NCI-H526 treated with DMSO at 0.1 percent for 48 hours (cell line): ENCODE data around the gene APP.

Source experiments
- DNase-seq: peaks from one replicate; lab custom pipeline; 2025; lab: John Stamatoyannopoulos, UW

APP gene

DNA sequence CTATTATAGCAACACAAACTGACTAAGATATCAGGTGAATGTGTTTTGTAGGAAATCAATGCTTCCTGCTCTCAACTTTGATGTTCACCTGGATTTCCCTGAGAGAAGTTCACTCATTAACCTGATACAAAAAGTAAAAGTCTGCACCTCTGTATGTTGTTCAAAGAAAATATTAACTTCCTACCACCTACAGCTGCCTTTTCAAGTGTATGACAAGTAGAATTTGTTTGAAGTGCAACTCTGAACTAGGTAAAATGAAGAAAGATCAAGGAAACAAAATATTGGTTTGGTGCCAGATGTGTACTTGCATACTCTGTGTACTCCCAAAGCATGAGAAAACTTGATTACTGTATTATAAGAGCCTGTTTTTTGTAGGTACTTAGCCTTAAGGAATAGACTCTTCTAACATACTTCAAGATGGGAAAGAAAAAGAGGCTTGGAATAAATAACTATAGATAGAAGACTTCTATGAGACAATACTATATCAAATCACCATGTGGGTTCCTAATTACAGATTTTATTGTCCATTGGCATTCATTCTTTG lies 193.4 kb downstream of the APP start:
- no peak for DNase-seq

DNA sequence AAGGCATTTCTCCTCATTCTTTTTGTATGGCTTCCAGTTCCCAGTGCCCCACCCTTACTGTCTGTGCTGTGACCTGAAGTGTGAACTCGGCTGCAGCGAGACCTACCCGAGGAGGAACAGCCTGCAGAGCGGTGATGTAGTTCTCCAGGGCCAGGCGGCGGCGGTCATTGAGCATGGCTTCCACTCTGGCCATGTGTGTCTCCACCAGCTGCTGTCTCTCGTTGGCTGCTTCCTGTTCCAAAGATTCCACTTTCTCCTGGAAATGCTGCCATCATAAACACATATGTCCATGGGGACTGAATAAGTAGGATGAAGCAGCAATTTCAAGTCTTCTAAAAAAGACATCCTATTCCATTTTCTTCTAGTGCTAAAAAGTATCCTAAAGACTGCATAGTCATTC lies 195.6 kb downstream of the APP start:
- no peak for DNase-seq

DNA sequence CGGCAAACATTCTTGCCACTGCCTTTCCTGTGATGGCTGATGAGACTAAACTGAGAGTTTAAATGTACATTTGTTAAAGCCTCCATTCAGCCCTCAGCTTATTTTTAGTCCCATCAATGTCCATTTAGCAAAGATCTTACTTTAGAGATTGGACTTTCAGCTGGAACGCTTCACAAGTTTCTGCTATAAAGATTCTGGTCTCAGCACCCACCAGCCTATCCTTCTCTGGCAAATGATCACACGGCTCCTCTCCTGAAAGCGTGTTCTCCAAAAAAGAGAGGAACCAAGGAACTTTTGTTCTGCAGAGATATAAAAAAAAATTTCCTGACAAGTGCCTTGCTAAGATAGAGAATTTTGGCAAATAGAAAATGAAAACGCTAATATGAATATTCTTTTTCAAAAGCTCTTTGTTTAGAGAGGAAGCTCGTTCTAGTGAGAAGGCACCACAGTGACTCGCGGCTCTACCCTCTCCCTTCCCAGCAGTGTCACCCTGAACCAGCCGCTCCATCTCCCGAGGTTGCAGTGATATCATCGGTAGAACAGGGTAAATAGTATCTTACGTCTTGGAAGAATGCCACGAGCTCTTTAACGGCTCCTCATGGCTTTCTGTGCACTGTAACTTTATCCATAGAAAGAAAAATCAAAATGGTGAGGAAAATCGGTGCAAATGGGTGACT lies 200.2 kb downstream of the APP start:
- no peak for DNase-seq

DNA sequence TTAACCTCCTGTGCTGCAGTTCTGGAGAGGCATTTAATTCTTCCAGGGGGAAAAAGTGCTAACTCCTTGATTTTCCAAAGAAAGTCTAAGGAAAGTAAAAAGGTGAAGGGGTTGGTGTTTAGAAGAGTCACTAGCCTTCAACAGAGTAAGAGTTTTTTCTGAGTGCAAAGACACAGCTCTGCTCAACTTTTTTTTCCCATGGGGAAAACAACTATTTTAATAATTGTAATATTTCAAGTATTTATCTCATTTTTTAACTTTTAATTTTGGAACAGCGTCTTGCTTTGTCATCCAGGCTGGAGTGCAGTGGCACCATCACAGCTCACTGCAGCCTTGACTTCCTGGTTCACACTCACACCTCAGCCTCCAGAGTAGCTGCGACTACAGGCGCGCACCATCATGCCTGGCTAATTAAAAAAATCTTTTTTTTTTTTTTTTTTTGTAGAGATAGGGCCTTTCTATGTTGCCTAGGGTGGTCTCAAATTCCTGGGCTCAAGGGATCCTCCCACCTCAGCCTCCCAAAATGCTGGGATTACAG lies 202.6 kb downstream of the APP start:
- no peak for DNase-seq

DNA sequence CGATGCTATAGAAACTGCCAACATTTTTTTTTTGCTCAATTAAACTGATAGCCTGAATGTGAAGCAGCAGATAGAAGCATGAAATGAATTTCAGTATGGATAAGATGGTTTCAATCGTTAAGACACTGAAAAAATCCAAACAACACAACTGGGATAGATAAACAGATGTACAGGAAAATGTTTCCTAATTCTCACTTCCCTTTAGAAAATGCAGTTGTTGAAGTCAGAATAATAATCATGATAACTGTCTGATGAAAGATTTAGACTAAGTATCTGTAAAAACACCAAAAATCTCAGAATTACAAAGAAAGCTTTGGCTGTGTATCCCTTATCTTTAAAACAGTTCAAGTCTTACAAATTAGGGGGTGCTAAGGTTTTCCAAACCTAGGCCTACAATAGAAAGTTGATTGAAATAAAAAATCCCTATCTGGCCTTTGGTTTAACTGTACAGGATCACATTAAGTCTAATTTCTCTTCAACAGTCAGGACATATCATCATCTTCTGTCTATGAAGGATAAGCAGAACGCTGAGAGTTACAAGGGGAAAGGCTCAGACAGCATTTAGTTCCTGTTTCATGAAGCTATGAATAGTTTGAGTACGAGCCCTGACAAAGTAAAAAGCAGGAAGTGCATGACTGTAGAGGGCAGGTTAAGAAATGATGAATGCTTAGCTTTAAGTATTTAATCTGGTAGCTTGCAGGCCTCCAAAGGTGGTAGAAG lies 203.2 kb downstream of the APP start:
- no peak for DNase-seq

DNA sequence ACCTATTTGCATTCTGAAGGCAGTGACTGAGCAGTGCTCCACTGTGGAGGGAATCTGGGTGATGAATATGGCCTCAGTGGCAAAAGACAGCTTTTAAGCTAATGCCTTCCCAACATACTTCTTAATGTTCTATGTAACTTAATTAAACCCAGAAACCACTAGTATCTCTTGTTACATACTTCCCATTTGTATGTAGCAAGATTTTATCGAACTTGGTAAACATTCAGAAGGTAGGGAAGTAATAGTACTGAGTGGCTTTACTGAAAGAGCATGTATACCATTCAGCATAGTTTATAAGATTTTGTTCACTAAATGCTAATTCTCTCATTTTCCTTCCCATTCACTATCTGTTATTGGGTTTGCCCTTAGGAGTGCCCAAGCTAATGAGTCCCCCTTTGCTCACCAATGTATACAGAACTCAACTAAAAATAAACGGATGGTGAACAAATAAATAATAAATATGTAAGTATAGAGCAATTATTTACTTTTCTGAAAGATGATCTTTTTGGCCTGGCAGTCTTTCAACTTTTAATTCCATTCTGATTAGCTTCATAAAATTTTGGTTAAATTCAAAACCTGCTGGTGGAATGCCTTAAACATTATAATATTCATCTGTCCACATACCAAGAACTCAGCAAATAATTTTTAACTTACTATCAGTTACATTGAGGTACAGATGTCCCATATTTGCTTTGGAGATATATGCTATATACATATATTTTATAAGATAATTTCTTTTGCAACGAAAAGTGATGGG lies 204.4 kb downstream of the APP start:
- no peak for DNase-seq

DNA sequence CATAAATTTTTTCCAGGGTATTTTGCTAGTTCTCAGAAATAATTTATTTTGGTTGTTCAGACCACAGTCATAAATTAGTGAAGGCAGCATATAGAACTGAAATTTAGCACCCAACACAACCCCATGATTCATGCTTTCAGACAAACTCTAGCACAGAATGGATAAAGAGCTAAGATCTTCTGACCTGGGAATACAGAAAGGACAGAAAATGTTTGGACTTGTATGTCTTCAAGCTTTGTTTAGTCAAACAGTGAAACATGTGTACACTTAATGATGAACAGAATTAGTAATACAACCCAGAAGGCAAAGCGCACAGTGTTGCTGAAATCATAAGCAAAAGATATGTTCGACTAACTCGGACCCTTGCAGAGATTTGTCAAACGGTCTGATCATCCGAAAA lies 205.6 kb downstream of the APP start:
- no peak for DNase-seq

DNA sequence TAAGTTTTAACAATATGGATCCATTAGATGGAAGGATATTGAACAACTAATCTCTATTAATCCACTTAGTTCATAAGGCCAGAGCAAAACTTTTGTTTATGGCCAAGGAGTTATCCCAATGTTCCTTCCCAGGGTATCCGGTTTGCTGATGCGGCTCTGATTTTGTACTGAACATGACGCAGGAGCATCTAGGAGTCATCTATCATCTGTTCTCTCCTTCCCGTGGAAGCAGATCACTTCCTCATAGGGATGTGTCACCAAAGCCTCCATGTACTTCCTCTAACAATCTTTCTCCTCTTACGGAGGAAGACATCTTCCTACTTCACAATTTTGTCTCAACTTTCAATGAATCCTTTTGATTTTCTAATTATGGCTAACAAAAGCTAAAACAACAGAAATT lies 206.6 kb downstream of the APP start:
- no peak for DNase-seq

DNA sequence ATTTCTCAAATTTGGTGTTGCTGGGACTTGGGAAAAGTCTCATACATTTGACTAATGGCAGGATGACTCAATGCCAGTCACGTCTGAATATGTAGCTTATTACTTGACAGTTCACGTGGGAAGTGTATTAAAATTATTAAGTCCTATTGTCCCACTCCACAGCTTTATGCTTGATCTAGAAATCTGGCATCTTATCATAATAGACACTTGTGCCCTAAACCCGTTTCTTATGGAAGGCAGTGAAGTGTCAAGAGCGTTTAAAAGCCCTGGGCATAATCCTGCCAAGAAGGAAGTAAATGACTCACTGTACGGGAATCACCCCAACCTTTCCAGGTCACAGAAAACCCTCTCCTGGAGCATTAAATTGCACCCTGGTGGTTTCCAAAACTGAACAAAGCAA lies 207.4 kb downstream of the APP start:
- no peak for DNase-seq

DNA sequence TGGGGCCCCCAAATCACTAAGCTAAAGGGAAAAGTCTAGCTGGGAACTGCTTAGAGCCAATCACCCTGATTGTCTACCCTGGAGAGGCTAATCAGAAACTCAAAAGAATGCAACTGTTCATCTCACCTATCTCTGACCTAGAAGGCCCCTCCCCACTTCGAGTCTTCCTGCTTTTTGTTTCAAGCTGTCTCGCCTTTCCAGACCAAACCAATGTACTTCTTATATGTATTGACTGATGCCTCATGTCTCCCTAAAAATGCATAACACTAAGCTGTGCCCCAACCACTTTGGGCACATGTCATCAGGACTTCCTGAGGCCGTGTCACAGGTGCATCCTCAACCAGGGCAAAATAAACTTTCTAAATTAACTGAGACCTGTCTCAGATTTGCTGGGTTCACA lies 209.5 kb downstream of the APP start:
- DNase-seq = no peak

DNA sequence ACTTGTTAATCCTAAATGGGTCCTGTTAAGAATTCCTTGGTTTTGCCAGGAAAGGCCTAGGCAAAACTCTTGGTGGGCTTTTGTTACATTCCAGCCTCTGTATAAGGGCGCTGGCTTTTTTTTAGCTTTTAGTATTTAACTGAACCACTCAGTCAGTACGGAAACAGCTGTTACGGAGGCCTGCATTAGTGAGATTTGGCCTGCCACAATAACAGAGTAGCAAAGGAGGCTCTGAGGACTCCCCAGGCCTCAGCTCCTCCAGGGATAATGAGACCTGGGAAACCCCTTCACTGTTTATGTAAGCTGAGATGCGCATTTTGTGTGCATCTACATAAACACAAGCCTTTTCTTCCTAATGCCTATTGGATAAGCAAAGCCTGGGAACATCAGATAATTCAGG lies 210.2 kb downstream of the APP start:
- no peak for DNase-seq

DNA sequence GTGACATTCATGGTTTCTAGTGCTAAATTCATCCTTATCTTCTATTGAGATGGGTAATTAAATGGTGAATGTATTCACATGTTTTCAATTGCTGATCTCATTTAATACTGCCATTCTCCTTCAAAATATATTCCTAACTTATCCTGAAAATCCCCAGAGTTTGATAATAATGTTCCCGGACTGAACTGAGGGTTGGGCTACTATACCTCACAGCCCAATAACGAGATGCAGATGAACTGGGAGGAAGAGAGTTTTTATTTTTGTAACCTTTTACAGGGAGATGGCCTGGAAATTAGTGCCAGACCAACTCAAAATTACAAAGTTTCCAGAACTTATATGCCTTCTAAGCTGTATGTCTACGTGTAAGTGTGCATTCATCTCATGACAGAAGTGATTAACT lies 210.8 kb downstream of the APP start:
- no peak for DNase-seq

DNA sequence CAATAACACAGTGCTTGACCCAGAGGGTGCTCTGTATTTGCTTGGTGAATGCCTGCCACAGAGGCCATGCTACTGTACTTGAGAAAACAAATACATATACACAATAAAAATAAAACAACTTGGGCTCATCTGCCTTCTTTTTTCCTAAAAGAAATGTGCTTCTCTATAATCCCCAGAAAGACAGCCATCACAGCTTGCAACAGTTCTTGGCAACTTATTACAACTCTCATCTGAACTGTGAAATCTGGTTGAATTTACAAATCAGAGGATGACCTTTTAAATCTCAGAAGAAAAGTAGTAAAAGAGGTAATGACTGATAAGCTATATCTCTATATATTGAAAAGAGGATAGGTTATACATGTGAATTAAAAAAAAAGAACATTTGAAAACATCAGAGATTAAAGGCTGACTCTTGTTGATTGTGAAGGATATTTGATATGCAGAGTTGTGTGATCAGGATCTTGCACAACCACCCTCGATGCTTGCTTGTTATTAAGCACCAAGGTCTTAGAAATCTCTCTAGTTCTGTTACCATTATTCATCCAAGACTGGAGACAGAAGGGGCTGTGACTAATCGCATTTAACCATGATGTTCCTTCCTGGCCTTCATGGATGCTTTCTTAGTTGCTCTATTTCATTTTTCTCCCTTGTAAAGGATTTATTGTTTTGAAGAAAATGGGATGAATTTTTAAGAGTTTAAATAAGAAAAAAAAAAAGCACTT lies 213.4 kb downstream of the APP start:
- no peak for DNase-seq

DNA sequence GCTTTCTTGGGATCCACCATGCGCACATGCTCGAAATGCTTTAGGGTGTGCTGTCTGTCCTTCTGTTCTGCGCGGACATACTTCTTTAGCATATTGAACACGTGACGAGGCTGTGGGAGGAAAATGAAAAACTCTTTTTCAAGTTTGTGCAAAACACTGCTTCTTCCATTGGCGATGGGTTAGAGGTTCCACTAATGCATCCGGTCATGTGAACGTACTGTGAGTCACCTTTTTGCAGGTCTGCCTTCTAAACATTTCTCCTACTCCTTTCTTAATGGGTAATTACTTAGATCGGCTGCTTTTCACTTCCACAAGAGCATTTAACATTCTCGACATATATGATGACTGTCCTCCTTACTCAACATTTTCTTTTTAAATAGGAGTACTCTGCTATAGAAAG lies 214.9 kb downstream of the APP start:
- no peak for DNase-seq

DNA sequence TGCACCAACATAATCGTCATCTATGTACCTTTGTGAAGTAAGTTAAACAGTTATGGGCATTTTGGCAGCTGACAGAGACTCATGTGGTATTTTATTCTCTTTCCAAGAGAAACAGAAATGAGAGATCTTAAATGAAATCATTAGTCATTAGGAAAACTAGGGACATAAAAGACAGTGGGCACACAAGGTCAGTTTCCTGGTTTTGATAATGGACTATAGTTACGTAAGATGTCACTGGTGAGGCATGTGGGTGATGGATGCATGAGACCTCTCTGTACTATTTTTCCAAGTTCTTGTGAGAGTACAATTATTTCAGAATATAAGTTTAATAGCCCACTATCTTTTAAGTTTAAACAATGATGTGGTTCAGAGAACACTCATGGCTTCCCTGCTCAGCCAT lies 216.9 kb downstream of the APP start:
- no peak for DNase-seq

DNA sequence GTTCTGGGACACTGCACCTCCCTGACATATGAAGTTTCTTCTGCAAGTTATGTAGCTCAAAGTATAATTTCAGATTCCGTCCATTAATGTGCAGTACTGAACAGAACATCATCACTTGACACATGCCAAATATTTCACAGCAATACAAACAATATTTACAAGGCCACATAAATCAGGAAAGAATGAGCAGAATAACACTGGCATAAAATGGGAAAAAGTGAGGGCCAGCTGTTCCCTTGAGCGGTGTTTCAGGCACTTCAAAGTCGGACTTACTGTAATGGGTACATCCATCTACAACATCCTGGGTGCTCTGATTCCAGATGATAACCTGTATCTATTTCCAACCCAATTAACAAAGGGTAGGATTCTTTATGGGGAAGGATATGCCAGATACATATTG lies 217.4 kb downstream of the APP start:
- no peak for DNase-seq

DNA sequence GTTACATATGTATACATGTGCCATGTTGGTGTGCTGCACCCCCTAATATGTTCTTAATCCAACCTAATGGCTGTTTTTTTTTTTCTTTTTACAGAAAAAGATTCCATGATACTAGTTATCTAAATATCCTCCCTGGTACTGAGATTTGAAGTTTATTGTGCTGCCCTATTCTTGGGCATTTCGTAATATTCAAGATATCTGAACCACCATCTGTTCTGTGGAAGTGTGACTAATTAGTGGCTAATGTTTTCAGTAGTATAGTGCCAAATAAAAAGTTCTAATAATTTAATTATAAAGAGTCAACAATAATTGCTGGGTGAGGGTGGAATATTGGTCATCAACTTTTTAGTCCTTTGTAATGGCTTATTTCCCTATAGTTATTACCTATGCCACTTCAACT lies 218.3 kb downstream of the APP start:
- DNase-seq = no peak

DNA sequence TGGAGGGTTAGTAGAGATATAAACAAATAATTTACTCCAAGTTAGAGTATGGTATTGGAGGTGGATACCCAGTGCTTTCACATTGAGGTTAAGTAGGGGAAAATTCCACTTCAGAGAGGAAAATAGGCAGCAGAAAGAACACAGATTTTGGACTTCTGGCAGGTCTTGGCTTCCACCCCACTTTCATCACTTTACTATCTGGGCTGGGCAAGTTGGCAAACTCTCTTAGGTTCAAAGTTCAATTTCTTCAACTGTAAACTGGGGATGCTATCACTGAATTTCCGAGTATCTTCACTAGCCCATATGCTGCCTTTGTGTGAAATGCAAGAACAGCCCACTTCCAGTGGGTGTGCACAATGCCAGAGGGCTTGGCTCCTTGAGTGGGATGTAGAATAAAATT lies 220.9 kb downstream of the APP start:
- no peak for DNase-seq

DNA sequence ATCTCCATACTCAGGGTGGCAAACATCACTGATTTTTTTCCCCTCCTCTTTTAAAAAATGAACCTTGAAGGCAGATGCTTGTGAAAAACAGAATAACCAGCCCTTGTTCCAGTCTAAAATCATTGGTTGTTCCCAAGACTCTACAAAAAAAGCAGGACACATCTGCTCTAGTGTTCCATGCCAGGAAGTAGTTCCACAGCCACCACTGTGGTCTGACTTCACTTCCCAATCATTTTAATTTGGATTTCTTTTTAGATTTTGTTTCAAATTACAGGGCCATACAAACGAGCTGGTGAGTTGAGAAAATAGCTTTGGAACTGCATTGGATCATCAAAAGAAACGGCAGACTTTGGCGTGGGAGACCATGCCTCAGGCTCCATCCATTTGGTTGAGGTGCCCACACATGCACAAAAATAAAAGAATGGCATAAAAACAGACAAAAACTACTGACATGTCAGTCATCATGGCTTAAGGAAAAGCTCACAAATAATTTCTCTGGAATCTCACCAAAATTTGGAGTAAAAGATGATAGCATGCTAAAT lies 225.8 kb downstream of the APP start:
- DNase-seq = no peak

DNA sequence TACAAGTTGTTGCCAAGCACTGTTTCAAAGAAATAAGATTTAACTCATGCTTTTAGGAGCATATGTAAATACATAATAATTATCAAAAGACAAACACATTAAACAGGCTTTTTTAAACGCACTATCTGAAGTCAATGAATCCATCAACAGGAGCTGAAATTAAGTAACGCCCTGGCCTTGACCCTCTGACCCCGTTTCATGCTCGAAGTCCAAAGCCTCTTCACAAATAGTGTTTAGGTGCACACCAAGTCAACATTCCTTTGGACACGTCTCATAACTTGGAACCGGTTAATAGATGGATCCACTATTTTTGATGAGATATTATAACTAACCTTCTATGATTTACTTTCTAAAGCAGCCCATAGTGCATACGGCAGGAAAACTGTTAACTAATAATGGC lies 226.5 kb downstream of the APP start:
- DNase-seq = no peak

DNA sequence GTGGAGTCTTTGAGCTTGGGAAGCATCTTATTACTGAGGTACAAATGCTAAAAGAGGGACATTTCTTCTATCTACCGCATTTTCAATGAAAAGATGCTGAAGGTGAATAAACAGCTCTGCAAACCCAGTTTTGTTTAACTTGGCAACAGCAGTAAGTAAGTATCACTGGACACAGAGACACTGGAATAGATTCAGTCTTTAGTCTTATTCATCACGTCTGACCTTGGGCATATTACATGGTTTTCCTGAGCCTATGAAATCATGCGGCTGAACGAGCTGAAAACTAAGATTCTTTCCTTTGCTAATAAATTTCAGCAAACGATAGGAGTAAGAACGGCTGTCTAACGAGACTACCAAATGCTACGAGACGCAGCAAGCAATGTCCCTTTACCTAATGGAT lies 228.4 kb downstream of the APP start:
- DNase-seq = no peak

DNA sequence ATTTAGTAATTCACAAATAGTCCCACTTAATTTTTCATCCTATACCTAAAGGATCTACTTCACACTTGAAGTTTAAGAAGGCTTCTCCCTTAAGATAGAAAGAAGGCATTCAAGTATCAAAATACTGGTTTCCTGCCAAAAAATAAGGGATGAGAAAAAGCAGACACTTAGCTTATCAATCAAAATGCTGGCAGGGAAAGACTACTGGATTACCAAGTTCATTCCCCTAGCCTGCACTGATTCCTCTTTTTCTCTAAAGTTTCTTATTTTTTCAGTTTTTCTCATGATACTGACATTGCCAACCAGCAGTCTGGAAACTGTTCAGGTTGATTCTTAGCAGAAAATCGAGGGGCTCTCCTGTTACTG lies 231.2 kb downstream of the APP start:
- DNase-seq = no peak
